ENCODE data around the gene GKN2. TPM values are rescaled to one million over a fixed set of nuclear protein-coding genes. Genes with fewer than 3 reads are reported as not detected.

GKN2 gene
- total and polyA plus RNA-seq, 9 of the 15 experiments (the other 6 are each of a cell fraction or from before 2014, with no cell fraction given): not detected

DNA sequence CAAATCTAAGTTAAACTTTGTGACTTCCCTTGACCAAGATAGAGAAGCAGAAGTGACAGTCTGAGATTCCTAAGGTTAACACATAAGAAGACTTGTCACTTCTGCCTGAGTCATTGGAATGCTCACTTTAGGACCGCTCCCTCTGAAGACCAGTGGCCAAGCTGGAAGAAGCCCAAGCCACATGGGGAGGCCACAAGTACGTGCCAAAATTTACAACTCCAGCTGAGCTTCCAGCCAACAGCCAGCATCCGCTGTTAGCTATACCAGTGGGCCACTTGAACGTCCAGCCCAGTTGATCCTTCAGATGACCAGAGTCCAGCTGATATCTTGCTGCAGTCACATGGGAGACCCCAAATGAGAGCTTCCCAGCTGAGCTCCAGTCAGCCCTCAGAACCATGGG, 42.2 kb upstream of the GKN2 start (continued):
- TF ChIP-seq, protein P1, sequence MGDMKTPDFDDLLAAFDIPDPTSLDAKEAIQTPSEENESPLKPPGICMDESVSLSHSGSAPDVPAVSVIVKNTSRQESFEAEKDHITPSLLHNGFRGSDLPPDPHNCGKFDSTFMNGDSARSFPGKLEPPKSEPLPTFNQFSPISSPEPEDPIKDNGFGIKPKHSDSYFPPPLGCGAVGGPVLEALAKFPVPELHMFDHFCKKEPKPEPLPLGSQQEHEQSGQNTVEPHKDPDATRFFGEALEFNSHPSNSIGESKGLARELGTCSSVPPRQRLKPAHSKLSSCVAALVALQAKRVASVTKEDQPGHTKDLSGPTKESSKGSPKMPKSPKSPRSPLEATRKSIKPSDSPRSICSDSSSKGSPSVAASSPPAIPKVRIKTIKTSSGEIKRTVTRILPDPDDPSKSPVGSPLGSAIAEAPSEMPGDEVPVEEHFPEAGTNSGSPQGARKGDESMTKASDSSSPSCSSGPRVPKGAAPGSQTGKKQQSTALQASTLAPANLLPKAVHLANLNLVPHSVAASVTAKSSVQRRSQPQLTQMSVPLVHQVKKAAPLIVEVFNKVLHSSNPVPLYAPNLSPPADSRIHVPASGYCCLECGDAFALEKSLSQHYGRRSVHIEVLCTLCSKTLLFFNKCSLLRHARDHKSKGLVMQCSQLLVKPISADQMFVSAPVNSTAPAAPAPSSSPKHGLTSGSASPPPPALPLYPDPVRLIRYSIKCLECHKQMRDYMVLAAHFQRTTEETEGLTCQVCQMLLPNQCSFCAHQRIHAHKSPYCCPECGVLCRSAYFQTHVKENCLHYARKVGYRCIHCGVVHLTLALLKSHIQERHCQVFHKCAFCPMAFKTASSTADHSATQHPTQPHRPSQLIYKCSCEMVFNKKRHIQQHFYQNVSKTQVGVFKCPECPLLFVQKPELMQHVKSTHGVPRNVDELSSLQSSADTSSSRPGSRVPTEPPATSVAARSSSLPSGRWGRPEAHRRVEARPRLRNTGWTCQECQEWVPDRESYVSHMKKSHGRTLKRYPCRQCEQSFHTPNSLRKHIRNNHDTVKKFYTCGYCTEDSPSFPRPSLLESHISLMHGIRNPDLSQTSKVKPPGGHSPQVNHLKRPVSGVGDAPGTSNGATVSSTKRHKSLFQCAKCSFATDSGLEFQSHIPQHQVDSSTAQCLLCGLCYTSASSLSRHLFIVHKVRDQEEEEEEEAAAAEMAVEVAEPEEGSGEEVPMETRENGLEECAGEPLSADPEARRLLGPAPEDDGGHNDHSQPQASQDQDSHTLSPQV (IDR thresholded peaks at IDR 0.05): no peak

DNA sequence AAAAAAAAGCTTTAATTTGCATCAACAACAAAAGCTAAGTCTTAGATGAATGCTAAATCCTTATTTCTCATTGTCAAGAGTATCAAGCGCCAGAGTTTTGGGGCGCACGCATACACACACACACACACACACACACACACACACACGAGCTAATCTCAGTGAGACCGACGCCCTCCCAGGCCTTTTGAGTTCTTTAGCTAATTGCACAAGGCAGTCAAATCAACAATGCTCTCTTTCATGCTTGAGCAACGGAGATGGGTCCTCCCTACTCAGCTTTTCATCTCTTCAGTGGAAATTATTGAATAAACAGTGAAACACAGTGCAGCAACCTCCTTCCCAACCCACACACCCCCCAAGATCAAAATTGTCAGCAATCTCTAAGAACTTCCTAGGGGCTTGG, 41.0 kb upstream of the GKN2 start:
- WGBS (ENCODE audit: insufficient coverage, low coverage, missing lambda C conversion rate): 0% methylated on average over 7 of the region's 7 CpGs
- no peaks in the 10 kb centered on the region for H4K20me1 ChIP-seq (replicated peaks; ENCODE audit: control insufficient read depth, insufficient read depth, low read length)
- in situ Hi-C loops (cut with MboI) (no loop called here), intact Hi-C loops (cut with micrococcal nuclease) (no loop called here)
- ATAC-seq (no peak), FAIRE-seq (no peak), DNase-seq (ENCODE audit: extremely low read depth in 1 of 4, low spot score in 3 of 4) (no peak)
- H3K27ac ChIP-seq (ENCODE audit: extremely low read depth, low read depth, low read length): no peak overlapping the region
- no TSS peak for BruUV-seq (replicated peaks)
- no peak for TF ChIP-seq ZNF436 (CRISPR knock-in tag; IDR thresholded peaks at IDR 0.05)
- TF ChIP-seq MBD2 (IDR thresholded peaks at IDR 0.05; ENCODE audit: borderline replicate concordance, low read depth): no peak
- TF ChIP-seq ZNF445 (CRISPR knock-in tag; IDR thresholded peaks at IDR 0.05; ENCODE audit: low read depth): no peak
- no peak for TF ChIP-seq STAT5B (CRISPR knock-in tag; IDR thresholded peaks at IDR 0.05)
- TF ChIP-seq, protein P2, sequence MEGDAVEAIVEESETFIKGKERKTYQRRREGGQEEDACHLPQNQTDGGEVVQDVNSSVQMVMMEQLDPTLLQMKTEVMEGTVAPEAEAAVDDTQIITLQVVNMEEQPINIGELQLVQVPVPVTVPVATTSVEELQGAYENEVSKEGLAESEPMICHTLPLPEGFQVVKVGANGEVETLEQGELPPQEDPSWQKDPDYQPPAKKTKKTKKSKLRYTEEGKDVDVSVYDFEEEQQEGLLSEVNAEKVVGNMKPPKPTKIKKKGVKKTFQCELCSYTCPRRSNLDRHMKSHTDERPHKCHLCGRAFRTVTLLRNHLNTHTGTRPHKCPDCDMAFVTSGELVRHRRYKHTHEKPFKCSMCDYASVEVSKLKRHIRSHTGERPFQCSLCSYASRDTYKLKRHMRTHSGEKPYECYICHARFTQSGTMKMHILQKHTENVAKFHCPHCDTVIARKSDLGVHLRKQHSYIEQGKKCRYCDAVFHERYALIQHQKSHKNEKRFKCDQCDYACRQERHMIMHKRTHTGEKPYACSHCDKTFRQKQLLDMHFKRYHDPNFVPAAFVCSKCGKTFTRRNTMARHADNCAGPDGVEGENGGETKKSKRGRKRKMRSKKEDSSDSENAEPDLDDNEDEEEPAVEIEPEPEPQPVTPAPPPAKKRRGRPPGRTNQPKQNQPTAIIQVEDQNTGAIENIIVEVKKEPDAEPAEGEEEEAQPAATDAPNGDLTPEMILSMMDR (IDR thresholded peaks at IDR 0.05 in 2 of 3, conservative IDR thresholded peaks at IDR 0.05 in 1 of 3; ENCODE audit: insufficient read depth in 2 of 3, low read depth in 1 of 3, low read length in 3 of 3): no peak
- no peak for TF ChIP-seq PRMT5 (CRISPR knock-in tag; IDR thresholded peaks at IDR 0.05)
- no peak for TF ChIP-seq FOSL1 (tag; conservative IDR thresholded peaks at IDR 0.05)
- no peak for TF ChIP-seq LARP7 (IDR thresholded peaks at IDR 0.05)
- TF ChIP-seq GTF2E2 (tag; IDR thresholded peaks at IDR 0.05): no peak
- TF ChIP-seq, protein P3, sequence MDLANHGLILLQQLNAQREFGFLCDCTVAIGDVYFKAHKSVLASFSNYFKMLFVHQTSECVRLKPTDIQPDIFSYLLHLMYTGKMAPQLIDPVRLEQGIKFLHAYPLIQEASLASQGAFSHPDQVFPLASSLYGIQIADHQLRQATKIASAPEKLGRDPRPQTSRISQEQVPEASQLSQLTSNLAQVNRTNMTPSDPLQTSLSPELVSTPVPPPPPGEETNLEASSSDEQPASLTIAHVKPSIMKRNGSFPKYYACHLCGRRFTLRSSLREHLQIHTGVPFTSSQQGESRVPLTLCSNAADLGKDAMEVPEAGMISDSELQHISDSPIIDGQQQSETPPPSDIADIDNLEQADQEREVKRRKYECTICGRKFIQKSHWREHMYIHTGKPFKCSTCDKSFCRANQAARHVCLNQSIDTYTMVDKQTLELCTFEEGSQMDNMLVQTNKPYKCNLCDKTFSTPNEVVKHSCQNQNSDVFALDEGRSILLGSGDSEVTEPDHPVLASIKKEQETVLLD (IDR thresholded peaks at IDR 0.05): no peak
- TF ChIP-seq BHLHE40 (IDR thresholded peaks at IDR 0.05; ENCODE audit: low read length): no peak
- no peak for TF ChIP-seq TEAD1 (CRISPR knock-in tag; IDR thresholded peaks at IDR 0.05)
- no peak for TF ChIP-seq ZBED1 (IDR thresholded peaks at IDR 0.05)
- no peak for TF ChIP-seq TAF15 (IDR thresholded peaks at IDR 0.05; ENCODE audit: low read depth, low read length)
- no peak for TF ChIP-seq DACH1 (IDR thresholded peaks at IDR 0.05; ENCODE audit: partially characterized antibody)
- H3K9me3 ChIP-seq (replicated peaks; ENCODE audit: control insufficient read depth, insufficient read depth, low read depth, low read length): no peaks in the 10 kb centered on the region
- H3K9me1 ChIP-seq (ENCODE audit: control insufficient read depth, insufficient read depth, low read length): no peaks in the 10 kb centered on the region
- no peak overlapping the region for H2AFZ ChIP-seq (ENCODE audit: low read depth, low read length)
- H3K4me1 ChIP-seq (replicated peaks in 1 of 2; ENCODE audit: control insufficient read depth in 2 of 2, insufficient read depth in 2 of 2, low read length in 2 of 2): no peaks in the 10 kb centered on the region
- ChIA-PET POLR2A (interaction anchor here (0.6 kb wide), 1 partner anchor 68 kb away, joined by 3 read pairs; no protein-coding TSS in a partner anchor), CTCF (ENCODE audit: low intra/inter-chr PET ratio) (no interaction called here)
- peaks cover 0 to 17% of the 10 kb centered on the region in 2 experiments; a peak in 4 of 5 replicates for H3K27me3 ChIP-seq (ENCODE audit: control insufficient read depth in 2 of 2, insufficient read depth in 2 of 2, low read length in 2 of 2)
- H3K9ac ChIP-seq (ENCODE audit: insufficient read depth in 1 of 2, low read depth in 2 of 2, low read length in 2 of 2): no peak overlapping the region
- H3K4me3 ChIP-seq: no peak overlapping the region
- H3K4me2 ChIP-seq (ENCODE audit: insufficient read depth, low read length): no peak overlapping the region
- H3K79me2 ChIP-seq (ENCODE audit: control insufficient read depth, insufficient read depth, low read length): no peaks in the 10 kb centered on the region
- H3K36me3 ChIP-seq (ENCODE audit: control insufficient read depth, insufficient read depth, low read length): no peaks in the 10 kb centered on the region

All from K562 (cell line).